Stimulated activated naive CD8-positive, alpha-beta T cell treated with anti-CD3 and anti-CD28 coated beads, Interleukin-15, Interleukin-2, amounts not matched to agents 100 U/mL and 50 U/mL, for 24 hours (primary cell): ENCODE measurements around the gene PICALM.
A peak's percentile ranks its signal among the peaks of the same experiment; 100 is the strongest.
"Not testable (repeated sequence)": the region's sequence is repeated elsewhere in the genome, so short reads cannot be mapped to it uniquely, and the experiment has no call there.

Source experiments
- ATAC-seq: fragments of 150-1000 bp; cut with Tn5 transposase; one replicate; pipeline ENCODE4 v1.10.0; 2021
- DNase-seq: peaks from one replicate; pipeline ENCODE4 v3.0.0; 2021

PICALM gene, protein sequence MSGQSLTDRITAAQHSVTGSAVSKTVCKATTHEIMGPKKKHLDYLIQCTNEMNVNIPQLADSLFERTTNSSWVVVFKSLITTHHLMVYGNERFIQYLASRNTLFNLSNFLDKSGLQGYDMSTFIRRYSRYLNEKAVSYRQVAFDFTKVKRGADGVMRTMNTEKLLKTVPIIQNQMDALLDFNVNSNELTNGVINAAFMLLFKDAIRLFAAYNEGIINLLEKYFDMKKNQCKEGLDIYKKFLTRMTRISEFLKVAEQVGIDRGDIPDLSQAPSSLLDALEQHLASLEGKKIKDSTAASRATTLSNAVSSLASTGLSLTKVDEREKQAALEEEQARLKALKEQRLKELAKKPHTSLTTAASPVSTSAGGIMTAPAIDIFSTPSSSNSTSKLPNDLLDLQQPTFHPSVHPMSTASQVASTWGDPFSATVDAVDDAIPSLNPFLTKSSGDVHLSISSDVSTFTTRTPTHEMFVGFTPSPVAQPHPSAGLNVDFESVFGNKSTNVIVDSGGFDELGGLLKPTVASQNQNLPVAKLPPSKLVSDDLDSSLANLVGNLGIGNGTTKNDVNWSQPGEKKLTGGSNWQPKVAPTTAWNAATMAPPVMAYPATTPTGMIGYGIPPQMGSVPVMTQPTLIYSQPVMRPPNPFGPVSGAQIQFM

GRCh38 chr11:86068951-86069407 lies at the start of gene PICALM:
Gene PICALM (minus strand): TSS chr11:86069084. CDS start chr11:86068780, 304 bp downstream.
- DNase-seq: peak; percentile 97

DNA sequence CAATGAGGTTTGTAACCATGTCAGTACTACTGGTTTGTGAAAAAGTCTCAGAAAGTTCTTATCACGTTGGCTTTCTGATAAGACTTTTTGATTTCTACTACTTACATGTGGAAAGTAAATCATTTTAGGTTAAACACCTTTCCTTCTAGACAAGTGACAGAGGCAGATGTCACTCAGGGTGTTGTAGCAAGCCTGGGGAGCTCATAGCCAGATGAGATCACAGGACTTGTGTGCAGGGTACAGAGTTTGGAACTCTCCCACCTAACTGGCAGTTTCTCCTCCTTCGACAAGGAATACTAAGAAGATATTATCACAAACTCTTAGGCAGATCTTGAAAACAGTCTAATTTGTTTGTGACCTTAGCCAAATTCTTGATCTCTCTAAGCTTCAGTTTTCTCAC lies 49.4 kb upstream of the PICALM start:
- DNase-seq: no peak
- ATAC-seq: no peak

More at GRCh38 chr11:86068951-86069407, at the start of gene PICALM:
- peak; percentile 92 for ATAC-seq

DNA sequence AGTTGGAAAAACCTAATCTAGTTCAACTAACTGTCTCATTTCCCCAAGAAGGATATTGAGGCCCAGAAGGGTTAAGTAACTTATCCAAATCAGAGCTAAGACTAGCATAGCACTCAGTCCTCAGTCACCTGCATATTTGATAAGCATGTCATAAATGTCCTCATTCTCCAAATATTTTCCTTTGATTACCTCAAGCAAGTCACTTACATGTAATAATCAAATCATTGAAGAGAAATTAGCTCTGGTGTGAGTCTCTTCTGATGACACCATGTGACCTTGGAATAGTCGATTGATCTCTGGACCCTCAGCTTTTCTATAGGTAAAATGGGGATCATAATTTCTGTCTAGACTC lies 48.8 kb upstream of the PICALM start:
- ATAC-seq (no peak), DNase-seq (no peak)

DNA sequence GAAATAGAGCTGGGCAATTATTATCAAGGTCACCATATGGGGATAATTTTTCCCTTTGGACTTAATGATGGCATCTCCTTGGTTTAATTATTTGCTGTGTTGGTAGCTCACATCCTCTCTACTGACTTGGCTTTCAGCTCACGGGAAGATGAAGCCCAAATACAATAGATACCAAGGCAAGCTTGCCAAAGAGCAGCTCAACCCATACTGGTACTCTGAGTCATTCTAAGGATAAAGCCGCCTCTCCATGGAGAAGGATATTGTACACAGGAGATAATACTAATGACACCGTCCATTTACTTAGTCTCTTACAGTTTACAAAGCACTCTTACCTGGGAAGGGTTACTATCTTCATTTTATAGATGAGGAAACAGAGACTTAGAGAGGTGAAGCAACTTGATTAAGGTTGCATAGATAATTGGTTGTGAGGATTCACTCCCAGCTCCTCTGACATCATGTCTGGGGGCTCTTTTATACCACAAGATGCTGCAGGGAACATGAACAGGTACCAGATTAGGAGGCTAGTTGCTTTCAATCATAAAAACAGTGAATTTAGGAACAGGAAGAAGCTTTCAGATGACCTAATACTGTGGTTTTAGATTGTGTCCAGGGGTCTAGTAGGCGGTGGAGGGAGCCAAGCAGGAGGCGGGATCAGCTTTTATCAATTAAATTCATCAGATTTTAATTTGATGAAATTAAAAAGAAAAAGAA lies 48.3 kb upstream of the PICALM start:
- ATAC-seq (no peak), DNase-seq (no peak)

- ATAC-seq (peak; percentile 95), DNase-seq (peak; percentile 34)
Measured at GRCh38 chr11:86116386-86116726, 47.5 kb upstream of the PICALM start.

DNA sequence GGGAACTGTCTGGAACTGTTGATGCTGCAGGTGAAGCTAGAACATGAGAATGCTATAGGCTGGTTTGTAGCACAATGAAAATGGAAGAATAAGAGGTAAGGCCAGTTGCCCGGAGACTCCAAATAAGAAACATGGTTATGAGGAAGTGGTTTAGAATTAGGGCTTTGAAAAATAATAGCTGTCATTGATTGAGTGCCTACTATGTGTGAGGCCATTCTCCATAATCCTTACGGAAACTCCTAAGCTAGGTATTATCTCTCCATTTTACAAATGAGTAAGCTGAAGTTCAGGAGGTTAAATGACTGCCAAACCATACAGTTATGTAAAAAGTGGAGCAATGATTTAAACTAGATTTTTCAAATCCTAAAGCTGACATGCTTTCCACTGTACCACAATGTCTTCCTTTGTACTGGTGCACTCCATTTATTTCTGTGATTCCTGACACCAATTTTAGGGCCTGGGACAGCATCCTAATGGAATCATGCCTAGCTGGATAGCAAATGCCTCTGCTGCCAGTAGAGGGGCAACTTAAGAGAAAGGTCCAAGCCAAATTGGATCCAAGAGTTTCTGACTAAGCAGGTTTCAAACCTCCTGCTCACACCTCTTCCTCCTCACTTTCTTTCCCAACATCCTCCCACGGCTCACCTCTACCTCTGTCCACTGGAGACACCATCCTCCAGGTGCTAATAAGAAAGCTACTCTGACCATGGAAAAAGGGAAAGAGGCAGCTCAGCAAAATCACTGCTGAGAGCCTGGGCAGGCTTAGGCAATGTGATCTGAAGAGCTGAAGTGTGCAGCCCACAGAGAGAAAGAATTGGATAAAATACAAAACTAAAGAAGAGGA lies 46.9 kb upstream of the PICALM start:
- ATAC-seq (peak; percentile 44), DNase-seq (no peak)

DNA sequence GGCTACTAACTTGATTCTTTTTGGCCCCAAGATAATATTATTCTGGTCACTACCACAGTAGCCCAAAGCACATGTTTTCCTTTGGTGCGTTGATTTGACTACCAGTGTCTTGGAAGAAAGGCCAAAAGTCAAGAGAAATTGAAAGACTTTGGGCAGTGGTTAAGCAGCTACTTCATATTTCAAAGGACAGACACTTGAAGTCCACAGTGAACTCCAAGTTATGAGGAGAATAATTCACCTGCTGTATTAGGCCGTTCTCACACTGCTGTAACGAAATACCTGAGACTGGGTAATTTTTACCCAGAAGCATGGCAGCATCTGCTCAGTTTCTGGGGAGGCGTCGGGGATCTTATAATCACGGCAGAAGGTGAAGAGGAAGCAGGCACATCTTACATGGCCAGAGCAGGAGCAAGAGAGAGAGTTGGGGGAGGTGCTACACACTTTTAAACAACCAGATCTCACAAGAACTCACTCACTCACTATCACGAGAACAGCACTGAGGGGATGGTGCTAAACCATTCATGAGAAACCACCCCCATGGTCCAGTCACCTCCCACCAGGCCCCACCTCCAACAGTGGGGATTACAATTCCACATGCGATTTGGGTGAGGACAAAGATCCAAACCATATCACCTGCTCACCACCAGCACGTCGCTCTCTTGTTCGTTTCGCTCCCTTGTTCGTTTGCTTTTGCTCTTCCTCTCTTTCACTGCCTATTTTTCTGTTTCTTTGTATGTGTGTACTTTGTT lies 40.2 kb upstream of the PICALM start:
- ATAC-seq (no peak), DNase-seq (no peak)

- ATAC-seq (no peak), DNase-seq (no peak)
Measured at GRCh38 chr11:86108191-86108590, 39.3 kb upstream of the PICALM start.

DNA sequence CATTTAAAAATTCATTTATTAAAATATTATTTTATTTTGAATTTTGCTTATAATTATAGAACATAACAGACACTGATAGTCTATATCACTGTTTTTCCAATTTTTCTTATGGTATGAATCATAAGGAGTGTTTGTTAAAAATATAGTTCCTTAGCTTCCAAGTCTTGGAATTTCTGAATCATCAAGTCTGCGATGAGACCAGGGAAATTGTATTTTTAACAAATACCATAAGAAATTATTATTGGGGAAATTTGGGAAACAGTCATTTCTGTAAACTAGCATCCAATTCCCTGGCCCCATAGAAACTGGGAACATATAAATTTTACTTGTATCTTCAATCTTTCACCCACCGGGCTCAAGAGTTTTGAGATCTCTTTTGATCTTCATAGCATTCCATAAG lies 38.0 kb upstream of the PICALM start:
- DNase-seq: no peak

GRCh38 chr11:86106031-86106430 lies 37.1 kb upstream of the PICALM start:
- not testable (repeated sequence) for ATAC-seq, DNase-seq

More for the DNA sequence above, 38.0 kb upstream of the PICALM start:
- no peak for ATAC-seq

DNA sequence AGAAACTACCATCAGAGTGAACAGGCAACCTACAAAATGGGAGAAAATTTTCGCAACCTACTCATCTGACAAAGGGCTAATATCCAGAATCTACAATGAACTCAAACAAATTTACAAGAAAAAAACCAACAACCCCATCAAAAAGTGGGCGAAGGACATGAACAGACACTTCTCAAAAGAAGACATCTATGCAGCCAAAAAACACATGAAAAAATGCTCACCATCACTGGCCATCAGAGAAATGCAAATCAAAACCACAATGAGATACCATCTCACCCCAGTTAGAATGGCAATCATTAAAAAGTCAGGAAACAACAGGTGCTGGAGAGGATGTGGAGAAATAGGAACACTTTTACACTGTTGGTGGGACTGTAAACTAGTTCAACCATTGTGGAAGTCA lies 36.7 kb upstream of the PICALM start:
- not testable (repeated sequence) for DNase-seq, ATAC-seq

DNA sequence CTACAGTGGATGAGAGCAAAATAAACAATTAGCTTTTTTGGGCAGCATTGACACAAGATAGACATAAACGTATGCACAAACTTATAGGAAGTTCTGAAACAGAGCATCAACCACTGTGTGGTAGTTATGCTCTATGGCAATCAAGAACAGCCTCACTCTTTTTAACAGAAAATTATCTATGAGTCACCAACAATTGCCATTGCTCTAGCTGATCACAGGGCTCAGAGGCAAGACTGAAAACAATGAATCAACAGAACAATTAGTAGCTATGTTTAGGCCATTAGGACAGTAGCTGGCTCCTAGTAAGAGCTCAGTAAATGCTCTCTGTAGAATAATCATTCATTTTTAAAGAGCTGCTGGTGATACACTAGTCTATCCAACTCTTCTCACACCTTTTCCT lies 34.9 kb upstream of the PICALM start:
- no peak for DNase-seq
- ATAC-seq: no peak

- ATAC-seq (no peak), DNase-seq (no peak)
Measured at GRCh38 chr11:86101941-86102407, 33.1 kb upstream of the PICALM start.

- no peak for DNase-seq
- no peak for ATAC-seq
Measured at GRCh38 chr11:86101493-86101892, 32.6 kb upstream of the PICALM start.

DNA sequence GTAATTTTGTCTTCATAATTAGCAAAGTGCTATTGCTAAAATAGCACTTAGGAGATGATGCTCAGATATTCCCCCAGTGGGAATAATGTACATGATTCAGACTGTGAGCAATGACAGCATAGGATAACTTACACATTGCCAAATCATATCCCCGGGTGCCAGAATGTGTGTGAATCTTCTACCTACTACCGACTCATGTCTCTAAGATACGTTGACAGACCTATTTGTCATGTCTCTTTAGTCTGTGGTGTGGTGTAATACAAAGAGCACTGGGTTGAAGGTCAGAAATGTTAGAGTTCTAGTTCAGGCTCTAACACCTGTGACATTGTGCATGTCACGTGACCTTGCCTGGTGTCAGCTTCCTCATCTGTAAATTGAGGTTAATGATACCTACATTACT lies 31.0 kb upstream of the PICALM start:
- DNase-seq (no peak), ATAC-seq (peak; percentile 69)

- ATAC-seq (no peak), DNase-seq (no peak)
Measured at GRCh38 chr11:86097980-86098379, 29.1 kb upstream of the PICALM start.

DNA sequence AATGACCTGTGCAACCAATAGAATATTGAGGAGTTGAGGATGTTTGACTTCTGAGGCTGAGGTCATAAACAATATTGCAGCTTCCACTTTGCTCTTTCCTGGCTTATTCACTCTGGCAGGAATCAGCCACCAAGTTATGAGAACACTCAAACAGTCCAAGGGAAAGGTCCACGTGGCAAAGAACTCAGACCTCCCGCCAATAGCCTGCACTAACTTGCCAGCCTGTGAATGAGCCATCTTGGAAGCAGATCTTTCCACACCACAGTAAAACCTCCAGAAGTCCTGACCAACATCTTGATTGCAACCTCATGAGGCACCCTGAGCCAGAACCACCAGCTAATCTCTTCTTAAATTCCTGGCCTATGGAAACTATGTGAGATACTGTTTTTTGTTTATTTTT lies 22.7 kb upstream of the PICALM start:
- ATAC-seq: no peak
- no peak for DNase-seq

GRCh38 chr11:86091086-86091485 lies 22.2 kb upstream of the PICALM start:
- DNase-seq: no peak
- no peak for ATAC-seq

- ATAC-seq (no peak), DNase-seq (no peak)
Measured at GRCh38 chr11:86089659-86090058, 20.8 kb upstream of the PICALM start.

GRCh38 chr11:86087688-86088087 lies 18.8 kb upstream of the PICALM start:
- ATAC-seq: not testable (repeated sequence)

GRCh38 chr11:86087256-86087655 lies 18.4 kb upstream of the PICALM start:
- ATAC-seq (no peak), DNase-seq (no peak)

More at GRCh38 chr11:86087688-86088087, 18.8 kb upstream of the PICALM start:
- not testable (repeated sequence) for DNase-seq
